GM18505 (cell line): ENCODE measurements around the gene ADM2.
"Not testable (repeated sequence)": the region's sequence is repeated elsewhere in the genome, so short reads cannot be mapped to it uniquely, and the experiment has no call there.

Experiments used
- ATAC-seq: cut with Tn5 transposase; IDR thresholded peaks from one replicate; pipeline ENCODE4 v1.9.1; 2021; ENCODE audit not compliant: unreplicated experiment
- POLR2A ChIP-seq: IDR thresholded peaks from 4 replicates; pipeline ENCODE4 v1.6.1; 2011; ENCODE audit warnings: borderline replicate concordance; ENCODE audit not compliant: insufficient read depth, insufficient read length; ENCODE audit errors: extremely low read depth

The ADM2 gene, protein sequence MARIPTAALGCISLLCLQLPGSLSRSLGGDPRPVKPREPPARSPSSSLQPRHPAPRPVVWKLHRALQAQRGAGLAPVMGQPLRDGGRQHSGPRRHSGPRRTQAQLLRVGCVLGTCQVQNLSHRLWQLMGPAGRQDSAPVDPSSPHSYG

DNA sequence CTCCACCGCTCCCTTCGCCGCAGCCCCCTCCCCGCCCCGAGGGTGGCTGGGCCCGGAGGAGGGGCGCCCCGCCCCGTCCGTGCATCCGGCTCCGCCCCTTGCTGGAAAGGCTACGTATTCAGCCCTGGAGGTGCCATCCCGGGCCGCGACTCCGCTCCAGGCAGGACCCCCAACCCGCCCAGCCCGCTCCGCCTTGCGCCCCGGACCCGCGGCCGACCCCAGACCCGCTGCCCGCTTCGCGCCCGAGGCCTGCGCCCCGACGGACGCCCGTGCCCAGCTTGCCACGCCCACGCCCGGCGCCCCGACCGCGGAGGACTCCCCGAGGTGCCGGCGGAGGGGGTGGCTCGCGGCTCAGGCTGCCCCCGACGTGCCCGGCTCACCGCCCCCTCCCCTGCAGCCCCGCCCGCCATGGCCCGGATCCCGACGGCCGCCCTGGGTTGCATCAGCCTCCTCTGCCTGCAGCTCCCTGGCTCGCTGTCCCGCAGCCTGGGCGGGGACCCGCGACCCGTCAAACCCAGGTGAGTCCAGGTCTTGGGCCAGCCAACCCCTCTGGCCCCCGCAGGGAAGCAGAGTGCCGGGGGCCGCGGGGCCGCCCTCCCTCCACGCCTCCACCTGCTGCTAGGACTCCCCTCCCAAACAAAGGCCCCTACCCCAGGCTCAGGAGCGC is at the start of gene ADM2:
ADM2 (plus strand) TSS at position 104 of the 667 bp plus-strand sequence; CDS start at position 409, 305 bp downstream.
- TF ChIP-seq POLR2A: no peak
- no peak for ATAC-seq

DNA sequence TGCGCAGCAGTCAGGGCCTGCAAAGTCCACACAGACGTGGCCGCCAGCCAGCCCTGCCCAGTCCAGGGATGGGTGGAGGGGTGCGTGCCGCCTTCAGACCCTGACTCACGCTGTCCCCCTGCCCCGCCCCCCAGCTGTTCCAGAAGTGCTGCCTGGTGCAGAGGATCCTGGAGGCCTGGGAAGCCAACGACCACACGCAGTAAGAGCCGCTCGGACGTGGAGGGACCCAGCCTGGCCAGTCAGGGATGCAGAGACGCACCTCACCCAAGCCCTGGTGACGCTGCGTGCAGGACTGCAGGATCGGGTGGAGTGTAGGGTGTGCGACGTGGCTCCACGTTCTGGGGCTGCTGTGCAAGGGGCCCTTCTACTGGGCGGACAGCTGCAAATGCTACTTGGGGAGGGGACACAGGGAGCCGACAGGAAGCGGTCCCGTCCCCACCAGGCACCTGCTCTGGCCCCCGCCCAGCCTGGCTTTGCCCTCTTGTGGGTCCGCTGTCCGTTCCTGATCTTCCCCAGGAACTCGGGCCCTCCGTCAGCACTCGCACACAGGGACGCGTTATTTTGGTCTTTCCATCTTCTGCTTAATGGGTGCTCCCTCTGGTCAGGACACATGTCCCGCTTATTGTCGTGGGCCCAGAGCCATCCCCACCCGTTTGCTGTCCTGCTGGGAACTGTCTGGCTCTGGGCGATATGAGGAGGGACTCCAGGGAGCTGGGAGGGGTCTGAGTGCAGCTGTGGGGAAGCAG is 49.0 kb upstream of the ADM2 start:
- no peak for ATAC-seq
- no peak for TF ChIP-seq POLR2A

DNA sequence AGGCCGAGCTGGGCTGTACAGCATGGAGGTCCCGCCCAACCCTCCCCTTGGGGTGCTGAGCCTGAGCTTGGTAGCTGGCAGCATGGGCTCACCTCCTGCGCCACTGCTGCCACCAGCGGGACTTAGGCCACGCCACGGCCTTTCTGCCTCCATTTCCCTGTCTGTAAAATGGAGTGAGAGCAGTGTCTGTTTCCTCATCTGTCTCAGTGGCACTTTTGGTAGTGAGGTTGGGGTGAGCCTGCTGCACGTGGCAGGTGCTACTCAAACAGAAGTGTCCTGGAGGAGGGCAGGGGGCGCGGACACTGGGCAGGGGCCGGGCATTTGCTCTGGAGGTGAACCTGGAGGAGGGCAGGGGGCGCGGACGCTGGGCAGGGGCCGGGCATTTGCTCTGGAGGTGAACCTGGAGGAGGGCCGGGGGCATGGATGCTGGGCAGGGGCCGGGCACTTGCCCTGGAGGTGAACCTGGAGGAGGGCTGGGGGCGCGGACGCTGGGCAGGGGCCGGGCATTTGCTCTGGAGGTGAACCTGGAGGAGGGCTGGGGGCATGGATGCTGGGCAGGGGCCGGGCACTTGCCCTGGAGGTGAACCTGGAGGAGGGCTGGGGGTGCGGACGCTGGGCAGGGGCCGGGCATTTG is 48.3 kb upstream of the ADM2 start:
- ATAC-seq: not testable (repeated sequence)

DNA sequence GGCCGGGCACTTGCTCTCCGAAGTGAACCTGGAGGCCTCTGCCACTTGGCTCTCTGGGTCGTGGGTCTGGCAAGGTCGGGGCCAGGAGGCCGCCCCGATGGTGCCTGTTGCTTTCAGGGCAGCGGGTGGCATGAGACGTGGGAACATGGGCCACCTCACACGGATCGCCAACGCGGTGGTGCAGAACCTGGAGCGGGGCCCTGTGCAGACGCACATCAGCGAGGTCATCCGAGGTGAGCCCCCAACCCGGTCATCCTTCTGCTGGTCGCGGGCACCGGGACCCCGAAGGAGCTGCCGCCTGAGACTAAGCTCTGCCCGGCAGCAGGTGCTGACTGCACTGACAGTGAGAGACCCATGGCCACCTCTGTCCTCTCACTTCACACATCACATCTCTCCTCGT is 46.5 kb upstream of the ADM2 start:
- ATAC-seq: no peak
- no peak for TF ChIP-seq POLR2A

GRCh38 chr22:50435291-50436014 is 45.9 kb upstream of the ADM2 start:
- no peak for ATAC-seq
- TF ChIP-seq POLR2A: no peak

- ATAC-seq: no peak
Measured at GRCh38 chr22:50436015-50436830, 45.1 kb upstream of the ADM2 start.

GRCh38 chr22:50436841-50437341 is 44.5 kb upstream of the ADM2 start:
- ATAC-seq: no peak

More at GRCh38 chr22:50436015-50436830, 45.1 kb upstream of the ADM2 start:
- no peak for TF ChIP-seq POLR2A

GRCh38 chr22:50437511-50438304 is 43.6 kb upstream of the ADM2 start:
- no peak for TF ChIP-seq POLR2A
- no peak for ATAC-seq

More at GRCh38 chr22:50436841-50437341, 44.5 kb upstream of the ADM2 start:
- no peak for TF ChIP-seq POLR2A

GRCh38 chr22:50438305-50439275 is 42.8 kb upstream of the ADM2 start:
- no peak for TF ChIP-seq POLR2A
- no peak for ATAC-seq

GRCh38 chr22:50439314-50439870 is 42.0 kb upstream of the ADM2 start:
- ATAC-seq: no peak

DNA sequence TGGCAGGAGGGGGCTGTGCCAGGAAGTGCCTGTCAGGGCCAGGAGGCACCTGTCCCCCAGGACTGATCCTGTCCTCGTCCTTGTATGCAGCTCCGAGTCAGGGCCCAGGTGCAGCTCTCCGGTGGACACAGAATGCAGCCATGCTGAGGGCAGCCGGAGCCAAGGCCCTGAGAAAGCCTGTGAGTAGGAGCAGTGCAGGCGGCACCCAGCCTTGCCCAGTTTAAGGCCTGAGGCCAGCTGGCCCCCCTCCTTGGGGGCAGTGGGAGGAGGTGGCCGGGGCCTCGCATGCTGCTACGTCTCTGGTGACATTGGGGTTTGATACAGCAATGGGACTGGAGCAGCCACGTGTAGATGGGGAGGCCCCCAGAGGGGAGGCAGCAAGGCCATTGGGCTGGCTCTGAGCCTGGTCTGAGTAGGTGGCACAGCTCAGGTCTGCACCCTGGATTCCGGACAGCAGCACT is 41.4 kb upstream of the ADM2 start:
- ATAC-seq: no peak
- TF ChIP-seq POLR2A: no peak

More at GRCh38 chr22:50439314-50439870, 42.0 kb upstream of the ADM2 start:
- no peak for TF ChIP-seq POLR2A
